ENCODE data around the gene P2RX3.

Gene P2RX3

GRCh38 chr11:57310630-57311086, 27.5 kb upstream of the P2RX3 start:
- FAIRE-seq = no peak

GRCh38 chr11:57311109-57311936, 26.8 kb upstream of the P2RX3 start:
- no peak for FAIRE-seq

GRCh38 chr11:57312511-57313021, 25.6 kb upstream of the P2RX3 start:
- no peak for FAIRE-seq

- FAIRE-seq = no peak
Measured at GRCh38 chr11:57313071-57313787, 24.9 kb upstream of the P2RX3 start.

- FAIRE-seq = no peak
Measured at GRCh38 chr11:57313788-57314135, 24.4 kb upstream of the P2RX3 start.

GRCh38 chr11:57314221-57314973, 23.8 kb upstream of the P2RX3 start:
- no peak for FAIRE-seq

GRCh38 chr11:57315491-57315890, 22.7 kb upstream of the P2RX3 start:
- FAIRE-seq = no peak

- FAIRE-seq = no peak
Measured at GRCh38 chr11:57316017-57316416, 22.1 kb upstream of the P2RX3 start.

- FAIRE-seq = no peak
Measured at GRCh38 chr11:57318178-57318577, 20.0 kb upstream of the P2RX3 start.

- no peak for FAIRE-seq
Measured at GRCh38 chr11:57320067-57320718, 18.0 kb upstream of the P2RX3 start.

- FAIRE-seq = no peak
Measured at GRCh38 chr11:57320719-57321387, 17.3 kb upstream of the P2RX3 start.

- FAIRE-seq = no peak
Measured at GRCh38 chr11:57321388-57322255, 16.5 kb upstream of the P2RX3 start.

- peak; percentile 94 for FAIRE-seq
Measured at GRCh38 chr11:57322256-57323166, 15.6 kb upstream of the P2RX3 start.

GRCh38 chr11:57323167-57323854, 14.8 kb upstream of the P2RX3 start:
- no peak for FAIRE-seq

GRCh38 chr11:57323855-57324153, 14.3 kb upstream of the P2RX3 start:
- FAIRE-seq = no peak

- FAIRE-seq = no peak
Measured at GRCh38 chr11:57324154-57324885, 13.8 kb upstream of the P2RX3 start.

GRCh38 chr11:57324886-57325734, 13.0 kb upstream of the P2RX3 start, which contains the start of gene TNKS1BP1:
Gene TNKS1BP1 (minus strand): TSS chr11:57324952. CDS start chr11:57321885, 3,067 bp downstream.
- FAIRE-seq = peak; percentile 79

GRCh38 chr11:57325735-57326048, 12.5 kb upstream of the P2RX3 start:
- no peak for FAIRE-seq
